Neural progenitor cell (in vitro differentiated cells): Measurements from ENCODE around the gene ANKRD13D.

Source experiments
- CTCF ChIP-seq: fragments of 200-600 bp; sonication (generic); IDR thresholded peaks from 2 replicates; pipeline ENCODE4 v1.5.1; 2017; ENCODE audit warnings: antibody characterized with exemption, mild to moderate bottlenecking
- EZH2 ChIP-seq: fragments of 200-600 bp; sonication (generic); IDR thresholded peaks from 2 replicates; pipeline ENCODE4 v1.6.1; 2017; ENCODE audit warnings: antibody characterized with exemption, mild to moderate bottlenecking, moderate library complexity
- EZH2phosphoT487 ChIP-seq: fragments of 200-600 bp; sonication (generic); IDR thresholded peaks from 2 replicates; pipeline ENCODE4 v1.6.1; 2017; ENCODE audit warnings: antibody characterized with exemption

GRCh38 chr11:67279589-67280340 is 9.3 kb upstream of the ANKRD13D start:
- TF ChIP-seq CTCF (no peak), EZH2 (no peak), EZH2phosphoT487 (no peak)
